ENCODE data around the gene FANCF.

Gene FANCF

DNA sequence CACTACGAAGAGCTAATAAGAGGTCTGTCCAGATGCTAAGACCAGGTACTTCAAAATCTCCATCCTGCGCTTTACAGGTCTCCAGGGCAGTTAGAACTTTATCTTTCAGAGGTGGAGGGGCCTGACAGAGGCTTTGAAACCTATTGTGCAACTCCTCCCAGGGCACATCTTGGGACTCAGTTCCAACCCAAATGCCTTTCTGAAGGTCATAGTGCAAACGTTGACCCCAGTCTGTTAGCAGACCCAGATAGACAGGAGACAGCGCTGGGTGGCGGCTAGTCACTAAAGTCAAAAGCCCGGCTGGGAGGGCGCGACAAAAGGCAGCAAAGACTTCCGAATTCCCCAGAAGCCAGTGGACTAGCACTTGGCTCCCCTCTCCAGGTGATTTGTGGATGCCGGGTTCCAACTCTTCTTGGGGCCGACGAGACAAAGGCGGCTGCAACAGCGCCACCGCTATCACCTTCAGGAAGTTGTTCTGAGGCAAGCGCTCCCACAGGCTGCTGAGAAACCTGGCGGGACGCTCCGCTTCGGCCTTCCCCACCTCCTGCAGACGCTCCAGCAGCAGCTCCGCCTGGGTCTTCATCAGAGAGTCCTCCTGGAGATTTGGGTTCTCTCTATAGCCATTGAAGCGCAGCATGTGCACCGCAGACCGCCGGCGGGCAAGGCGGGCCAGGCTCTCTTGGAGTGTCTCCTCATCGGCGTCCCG is 728 bp downstream of the FANCF start:
- Histone ChIP-seq H3K4me1 (ENCODE audit: control insufficient read depth, insufficient read depth, low read length) (peaks cover 13% of the 10 kb centered on the region), H3K9me3 (ENCODE audit: control insufficient read depth, insufficient read depth, low read length) (no peaks in the 10 kb centered on the region), H3K4me3 (ENCODE audit: low read depth, low read length) (peak overlapping the region; percentile 86), H3K36me3 (ENCODE audit: control insufficient read depth, insufficient read depth, low read length) (no peaks in the 10 kb centered on the region), H3K27me3 (ENCODE audit: control insufficient read depth, insufficient read depth, low read length) (no peaks in the 10 kb centered on the region), H3K9ac (ENCODE audit: low read depth, low read length) (peak overlapping the region; percentile 95), H3K27ac (ENCODE audit: low read depth, low read length) (peak overlapping the region; percentile 98)

GRCh38 chr11:22617868-22618267 is 7.8 kb downstream of the FANCF start:
- no peaks in the 10 kb centered on the region for H3K27me3 ChIP-seq (ENCODE audit: control insufficient read depth, insufficient read depth, low read length)
- H3K9ac ChIP-seq (ENCODE audit: low read depth, low read length), result no peak overlapping the region
- no peak overlapping the region for H3K27ac ChIP-seq (ENCODE audit: low read depth, low read length)
- H3K4me1 ChIP-seq (ENCODE audit: control insufficient read depth, insufficient read depth, low read length), result no peaks in the 10 kb centered on the region
- no peaks in the 10 kb centered on the region for H3K36me3 ChIP-seq (ENCODE audit: control insufficient read depth, insufficient read depth, low read length)
- H3K4me3 ChIP-seq (ENCODE audit: low read depth, low read length), result no peak overlapping the region
- H3K9me3 ChIP-seq (ENCODE audit: control insufficient read depth, insufficient read depth, low read length), result no peaks in the 10 kb centered on the region

DNA sequence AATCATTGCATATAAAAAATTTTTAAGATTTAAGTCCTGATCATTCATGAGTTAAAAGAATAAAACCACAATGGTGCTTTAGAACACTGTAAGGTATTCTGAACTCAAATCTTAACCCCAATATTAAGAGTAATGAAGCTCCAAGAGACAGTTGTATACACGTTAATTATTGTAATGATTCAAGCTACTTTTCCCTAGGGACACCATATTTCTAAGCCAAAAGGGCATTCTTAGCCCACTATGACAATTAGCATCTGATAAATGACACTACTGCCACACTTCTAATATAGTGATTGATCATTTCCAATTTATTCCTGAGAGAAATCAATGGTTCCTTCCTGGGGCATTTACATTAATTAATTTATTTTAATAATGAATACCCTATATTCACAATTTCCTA is 21.7 kb downstream of the FANCF start:
- no peak overlapping the region for H3K9ac ChIP-seq (ENCODE audit: low read depth, low read length)
- no peaks in the 10 kb centered on the region for H3K4me1 ChIP-seq (ENCODE audit: control insufficient read depth, insufficient read depth, low read length)
- no peaks in the 10 kb centered on the region for H3K27me3 ChIP-seq (ENCODE audit: control insufficient read depth, insufficient read depth, low read length)
- H3K4me3 ChIP-seq (ENCODE audit: low read depth, low read length), result no peak overlapping the region
- no peaks in the 10 kb centered on the region for H3K36me3 ChIP-seq (ENCODE audit: control insufficient read depth, insufficient read depth, low read length)
- no peaks in the 10 kb centered on the region for H3K9me3 ChIP-seq (ENCODE audit: control insufficient read depth, insufficient read depth, low read length)
- no peak overlapping the region for H3K27ac ChIP-seq (ENCODE audit: low read depth, low read length)

DNA sequence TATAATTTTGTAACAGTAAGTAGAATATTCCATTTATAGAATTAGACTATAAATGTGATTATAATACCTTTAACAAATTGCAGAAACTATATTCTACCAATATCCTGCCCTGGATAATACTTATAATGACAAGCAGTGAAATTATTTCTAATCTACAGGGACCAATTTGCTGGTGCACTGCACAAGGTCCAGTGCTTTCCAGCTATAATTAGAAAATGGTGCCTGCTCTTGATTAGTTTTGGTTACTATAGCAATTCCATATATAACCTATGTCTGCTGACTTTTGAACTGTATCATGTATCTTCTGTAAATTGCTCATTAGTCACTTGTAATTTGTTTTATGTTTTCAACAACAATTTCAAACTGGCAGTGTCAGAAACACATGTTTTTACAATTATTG is 23.1 kb downstream of the FANCF start:
- no peaks in the 10 kb centered on the region for H3K27me3 ChIP-seq (ENCODE audit: control insufficient read depth, insufficient read depth, low read length)
- H3K9ac ChIP-seq (ENCODE audit: low read depth, low read length), result no peak overlapping the region
- no peaks in the 10 kb centered on the region for H3K36me3 ChIP-seq (ENCODE audit: control insufficient read depth, insufficient read depth, low read length)
- no peaks in the 10 kb centered on the region for H3K9me3 ChIP-seq (ENCODE audit: control insufficient read depth, insufficient read depth, low read length)
- H3K4me3 ChIP-seq (ENCODE audit: low read depth, low read length), result no peak overlapping the region
- no peak overlapping the region for H3K27ac ChIP-seq (ENCODE audit: low read depth, low read length)
- no peaks in the 10 kb centered on the region for H3K4me1 ChIP-seq (ENCODE audit: control insufficient read depth, insufficient read depth, low read length)

DNA sequence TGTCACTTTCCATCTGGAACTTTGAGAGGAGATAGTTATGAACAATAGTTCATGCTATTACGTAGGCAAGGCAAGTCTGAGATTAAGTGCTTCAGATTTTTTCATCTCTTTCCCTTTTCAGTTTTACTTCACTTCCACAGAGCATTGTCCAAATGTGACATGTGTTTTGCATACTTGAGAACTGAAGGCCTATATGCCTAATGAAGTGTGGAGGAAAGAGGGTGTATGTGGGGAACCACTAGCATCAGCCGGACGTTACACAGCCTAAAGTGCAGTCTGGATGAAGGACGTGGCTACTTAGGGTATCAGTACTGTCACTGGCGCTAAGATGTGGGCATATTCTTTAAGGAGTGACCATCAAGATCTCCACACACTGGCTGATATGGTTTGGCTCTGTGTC is 26.2 kb downstream of the FANCF start:
- no peak overlapping the region for H3K9ac ChIP-seq (ENCODE audit: low read depth, low read length)
- no peaks in the 10 kb centered on the region for H3K27me3 ChIP-seq (ENCODE audit: control insufficient read depth, insufficient read depth, low read length)
- no peaks in the 10 kb centered on the region for H3K4me1 ChIP-seq (ENCODE audit: control insufficient read depth, insufficient read depth, low read length)
- H3K9me3 ChIP-seq (ENCODE audit: control insufficient read depth, insufficient read depth, low read length), result no peaks in the 10 kb centered on the region
- no peak overlapping the region for H3K27ac ChIP-seq (ENCODE audit: low read depth, low read length)
- H3K4me3 ChIP-seq (ENCODE audit: low read depth, low read length), result no peak overlapping the region
- H3K36me3 ChIP-seq (ENCODE audit: control insufficient read depth, insufficient read depth, low read length), result no peaks in the 10 kb centered on the region

- H3K9me3 ChIP-seq (ENCODE audit: control insufficient read depth, insufficient read depth, low read length), result no peaks in the 10 kb centered on the region
These were observed 28.6 kb downstream of the FANCF start for GRCh38 chr11:22597062-22597461.

GRCh38 chr11:22584976-22585375 is 40.6 kb downstream of the FANCF start:
- H3K27me3 ChIP-seq (ENCODE audit: control insufficient read depth, insufficient read depth, low read length), result no peaks in the 10 kb centered on the region
- H3K36me3 ChIP-seq (ENCODE audit: control insufficient read depth, insufficient read depth, low read length), result no peaks in the 10 kb centered on the region
- no peak overlapping the region for H3K9ac ChIP-seq (ENCODE audit: low read depth, low read length)
- H3K9me3 ChIP-seq (ENCODE audit: control insufficient read depth, insufficient read depth, low read length), result no peaks in the 10 kb centered on the region
- no peak overlapping the region for H3K4me3 ChIP-seq (ENCODE audit: low read depth, low read length)
- H3K27ac ChIP-seq (ENCODE audit: low read depth, low read length), result no peak overlapping the region
- H3K4me1 ChIP-seq (ENCODE audit: control insufficient read depth, insufficient read depth, low read length), result no peaks in the 10 kb centered on the region

More at GRCh38 chr11:22597062-22597461, 28.6 kb downstream of the FANCF start:
- no peak overlapping the region for H3K9ac ChIP-seq (ENCODE audit: low read depth, low read length)
- no peaks in the 10 kb centered on the region for H3K36me3 ChIP-seq (ENCODE audit: control insufficient read depth, insufficient read depth, low read length)
- no peaks in the 10 kb centered on the region for H3K4me1 ChIP-seq (ENCODE audit: control insufficient read depth, insufficient read depth, low read length)
- H3K27ac ChIP-seq (ENCODE audit: low read depth, low read length), result no peak overlapping the region
- no peak overlapping the region for H3K4me3 ChIP-seq (ENCODE audit: low read depth, low read length)
- no peaks in the 10 kb centered on the region for H3K27me3 ChIP-seq (ENCODE audit: control insufficient read depth, insufficient read depth, low read length)

- Histone ChIP-seq H3K9ac (ENCODE audit: low read depth, low read length) (no peak overlapping the region), H3K27me3 (ENCODE audit: control insufficient read depth, insufficient read depth, low read length) (no peaks in the 10 kb centered on the region), H3K4me3 (ENCODE audit: low read depth, low read length) (no peak overlapping the region), H3K4me1 (ENCODE audit: control insufficient read depth, insufficient read depth, low read length) (no peaks in the 10 kb centered on the region), H3K27ac (ENCODE audit: low read depth, low read length) (no peak overlapping the region), H3K36me3 (ENCODE audit: control insufficient read depth, insufficient read depth, low read length) (no peaks in the 10 kb centered on the region), H3K9me3 (ENCODE audit: control insufficient read depth, insufficient read depth, low read length) (no peaks in the 10 kb centered on the region)
These were observed 41.6 kb downstream of the FANCF start for GRCh38 chr11:22583963-22584492.

- H3K4me3 ChIP-seq (ENCODE audit: low read depth, low read length), result no peak overlapping the region
- no peaks in the 10 kb centered on the region for H3K9me3 ChIP-seq (ENCODE audit: control insufficient read depth, insufficient read depth, low read length)
- H3K27ac ChIP-seq (ENCODE audit: low read depth, low read length), result no peak overlapping the region
- H3K27me3 ChIP-seq (ENCODE audit: control insufficient read depth, insufficient read depth, low read length), result no peaks in the 10 kb centered on the region
- no peaks in the 10 kb centered on the region for H3K36me3 ChIP-seq (ENCODE audit: control insufficient read depth, insufficient read depth, low read length)
- H3K4me1 ChIP-seq (ENCODE audit: control insufficient read depth, insufficient read depth, low read length), result no peaks in the 10 kb centered on the region
- H3K9ac ChIP-seq (ENCODE audit: low read depth, low read length), result no peak overlapping the region
These were observed 43.5 kb downstream of the FANCF start for GRCh38 chr11:22582151-22582410.

GRCh38 chr11:22581354-22582150 is 44.1 kb downstream of the FANCF start:
- Histone ChIP-seq H3K27ac (ENCODE audit: low read depth, low read length) (no peak overlapping the region), H3K36me3 (ENCODE audit: control insufficient read depth, insufficient read depth, low read length) (no peaks in the 10 kb centered on the region), H3K9me3 (ENCODE audit: control insufficient read depth, insufficient read depth, low read length) (no peaks in the 10 kb centered on the region), H3K4me1 (ENCODE audit: control insufficient read depth, insufficient read depth, low read length) (no peaks in the 10 kb centered on the region), H3K9ac (ENCODE audit: low read depth, low read length) (no peak overlapping the region), H3K27me3 (ENCODE audit: control insufficient read depth, insufficient read depth, low read length) (no peaks in the 10 kb centered on the region), H3K4me3 (ENCODE audit: low read depth, low read length) (no peak overlapping the region)

- Histone ChIP-seq H3K4me3 (ENCODE audit: low read depth, low read length) (no peak overlapping the region), H3K36me3 (ENCODE audit: control insufficient read depth, insufficient read depth, low read length) (no peaks in the 10 kb centered on the region), H3K9ac (ENCODE audit: low read depth, low read length) (no peak overlapping the region), H3K9me3 (ENCODE audit: control insufficient read depth, insufficient read depth, low read length) (no peaks in the 10 kb centered on the region), H3K4me1 (ENCODE audit: control insufficient read depth, insufficient read depth, low read length) (no peaks in the 10 kb centered on the region), H3K27ac (ENCODE audit: low read depth, low read length) (no peak overlapping the region), H3K27me3 (ENCODE audit: control insufficient read depth, insufficient read depth, low read length) (no peaks in the 10 kb centered on the region)
These were observed 47.8 kb downstream of the FANCF start for GRCh38 chr11:22577854-22578253.
